Central memory CD8-positive, alpha-beta T cell (primary cell): ENCODE results near the gene CNPY1.

Experiments used
- ATAC-seq: fragments of 150-1000 bp; cut with Tn5 transposase; replicated peaks from 2 replicates; pipeline ENCODE4 v1.10.0; 2022; ENCODE audit warnings: mild to moderate bottlenecking, moderate FRiP score, moderate number of reproducible peaks; ENCODE audit not compliant: poor library complexity, severe bottlenecking; ENCODE audit errors: extremely low read depth
- DNase-seq, 2 donors: peaks; one replicate each; pipeline ENCODE4 v3.0.0; 2021; ENCODE audit warnings: low spot score in 2 of 2
- H3K27ac Mint-ChIP-seq: one replicate; pipeline ENCODE4 v1.8.0; 2022; ENCODE audit warnings: low read depth, mild to moderate bottlenecking, moderate library complexity, mixed read lengths
- H3K27me3 Mint-ChIP-seq: one replicate; pipeline ENCODE4 v1.8.0; 2022; ENCODE audit warnings: mixed read lengths
- H3K36me3 Mint-ChIP-seq: one replicate; pipeline ENCODE4 v1.8.0; 2022; ENCODE audit warnings: mild to moderate bottlenecking, moderate library complexity, mixed read lengths; ENCODE audit not compliant: insufficient read depth
- H3K4me1 Mint-ChIP-seq: one replicate; pipeline ENCODE4 v1.8.0; 2022; ENCODE audit warnings: mixed read lengths
- H3K4me3 Mint-ChIP-seq: one replicate; pipeline ENCODE4 v1.8.0; 2022; ENCODE audit warnings: mild to moderate bottlenecking, moderate library complexity, mixed read lengths
- H3K9me3 Mint-ChIP-seq: one replicate; pipeline ENCODE4 v1.8.0; 2022; ENCODE audit warnings: mixed read lengths

CNPY1 gene

GRCh38 chr7:155493744-155494538, 52.4 kb downstream of the CNPY1 start:
- H3K4me3 Mint-ChIP-seq: no peak overlapping the region
- H3K4me1 Mint-ChIP-seq: peaks cover 15% of the 10 kb centered on the region
- H3K27me3 Mint-ChIP-seq: peaks cover 62% of the 10 kb centered on the region

GRCh38 chr7:155491812-155492211, 54.5 kb downstream of the CNPY1 start:
- H3K36me3 Mint-ChIP-seq: peaks cover 1% of the 10 kb centered on the region
- peak overlapping the region; percentile 75 for H3K4me3 Mint-ChIP-seq
- H3K27me3 Mint-ChIP-seq: peaks cover 68% of the 10 kb centered on the region
- no peak overlapping the region for H3K27ac Mint-ChIP-seq
- no peaks in the 10 kb centered on the region for H3K9me3 Mint-ChIP-seq
- DNase-seq: no peak
- no peak for ATAC-seq
- H3K4me1 Mint-ChIP-seq: peaks cover 15% of the 10 kb centered on the region

More at GRCh38 chr7:155493744-155494538, 52.4 kb downstream of the CNPY1 start:
- Mint-ChIP-seq H3K36me3 (peaks cover 1% of the 10 kb centered on the region), H3K27ac (no peak overlapping the region), H3K9me3 (no peaks in the 10 kb centered on the region)
- ATAC-seq (no peak), DNase-seq (no peak)

- ATAC-seq (no peak), DNase-seq (no peak)
- H3K9me3 Mint-ChIP-seq: no peaks in the 10 kb centered on the region
- peak overlapping the region; percentile 82 for H3K27ac Mint-ChIP-seq
- peaks cover 15% of the 10 kb centered on the region for H3K4me1 Mint-ChIP-seq
- H3K27me3 Mint-ChIP-seq: peaks cover 63% of the 10 kb centered on the region
- H3K36me3 Mint-ChIP-seq: peaks cover 1% of the 10 kb centered on the region
- H3K4me3 Mint-ChIP-seq: peak overlapping the region; percentile 75
Observed at GRCh38 chr7:155490697-155491628, 55.4 kb downstream of the CNPY1 start.

GRCh38 chr7:155489862-155490696, 56.3 kb downstream of the CNPY1 start:
- Mint-ChIP-seq H3K36me3 (peaks cover 1% of the 10 kb centered on the region), H3K4me3 (peak overlapping the region; percentile 75), H3K27me3 (peaks cover 63% of the 10 kb centered on the region), H3K9me3 (no peaks in the 10 kb centered on the region), H3K27ac (peak overlapping the region; percentile 82), H3K4me1 (peaks cover 15% of the 10 kb centered on the region)
- ATAC-seq (no peak), DNase-seq (no peak)

GRCh38 chr7:155489158-155489840, 57.1 kb downstream of the CNPY1 start:
- Mint-ChIP-seq H3K27me3 (peaks cover 70% of the 10 kb centered on the region), H3K9me3 (no peaks in the 10 kb centered on the region), H3K4me1 (peaks cover 15% of the 10 kb centered on the region), H3K4me3 (peak overlapping the region; percentile 31), H3K27ac (no peak overlapping the region), H3K36me3 (peaks cover 1% of the 10 kb centered on the region)
- DNase-seq: no peak
- ATAC-seq: no peak

- peaks cover 73% of the 10 kb centered on the region for H3K27me3 Mint-ChIP-seq
- no peaks in the 10 kb centered on the region for H3K9me3 Mint-ChIP-seq
- no peak overlapping the region for H3K4me3 Mint-ChIP-seq
- ATAC-seq (no peak), DNase-seq (no peak)
- H3K27ac Mint-ChIP-seq: no peak overlapping the region
- H3K36me3 Mint-ChIP-seq: peaks cover 1% of the 10 kb centered on the region
- H3K4me1 Mint-ChIP-seq: peaks cover 15% of the 10 kb centered on the region
Observed at GRCh38 chr7:155488483-155489127, 57.8 kb downstream of the CNPY1 start.

GRCh38 chr7:155487509-155488482, 58.6 kb downstream of the CNPY1 start:
- H3K36me3 Mint-ChIP-seq: peaks cover 1% of the 10 kb centered on the region
- H3K9me3 Mint-ChIP-seq: no peaks in the 10 kb centered on the region
- no peak for DNase-seq
- ATAC-seq: no peak
- H3K27me3 Mint-ChIP-seq: peaks cover 65% of the 10 kb centered on the region
- no peak overlapping the region for H3K4me3 Mint-ChIP-seq
- H3K4me1 Mint-ChIP-seq: peaks cover 20% of the 10 kb centered on the region
- no peak overlapping the region for H3K27ac Mint-ChIP-seq

- ATAC-seq (no peak), DNase-seq (no peak)
- Mint-ChIP-seq H3K9me3 (peaks cover 5% of the 10 kb centered on the region), H3K27me3 (peaks cover 57% of the 10 kb centered on the region), H3K4me3 (no peak overlapping the region), H3K4me1 (peaks cover 17% of the 10 kb centered on the region), H3K27ac (no peak overlapping the region), H3K36me3 (peaks cover 1% of the 10 kb centered on the region)
Observed at GRCh38 chr7:155486783-155487508, 59.4 kb downstream of the CNPY1 start.

- ATAC-seq (no peak), DNase-seq (no peak)
- H3K9me3 Mint-ChIP-seq: peaks cover 8% of the 10 kb centered on the region
- peaks cover 5% of the 10 kb centered on the region for H3K4me1 Mint-ChIP-seq
- no peak overlapping the region for H3K4me3 Mint-ChIP-seq
- H3K27ac Mint-ChIP-seq: no peak overlapping the region
- peaks cover 1% of the 10 kb centered on the region for H3K36me3 Mint-ChIP-seq
- peaks cover 55% of the 10 kb centered on the region for H3K27me3 Mint-ChIP-seq
Observed at GRCh38 chr7:155484483-155485399, 61.6 kb downstream of the CNPY1 start.
